ENCODE data around the gene SLC12A4. TPM values are rescaled to one million over a fixed set of nuclear protein-coding genes. Genes with fewer than 3 reads are reported as not detected.

SLC12A4 gene
- total and polyA plus RNA-seq, 2 of the 13 experiments (the other 11 are each of a cell fraction or from before 2014, with no cell fraction given) = 65.1 to 84.3 TPM

GRCh38 chr16:68009157-68009735, 40.8 kb upstream of the SLC12A4 start:
- no peak for FAIRE-seq
- DNase-seq (ENCODE audit: low spot score) = no peak
- Histone ChIP-seq H2AFZ (ENCODE audit: low read length) (no peak overlapping the region), H3K27me3 (ENCODE audit: control insufficient read depth in 1 of 2, insufficient read depth in 2 of 2, low read length in 2 of 2) (peaks cover 0 to 19% of the 10 kb centered on the region in 2 experiments; a peak in 3 of 5 replicates), H3K36me3 (replicated peaks in 1 of 2; ENCODE audit: control insufficient read depth in 1 of 2, insufficient read depth in 2 of 2, low read length in 2 of 2) (no peaks in the 10 kb centered on the region), H3K27ac (ENCODE audit: extremely low read length, insufficient read depth, low read length) (no peak overlapping the region), H3K79me2 (ENCODE audit: insufficient read depth, low read length) (no peaks in the 10 kb centered on the region), H3K9ac (ENCODE audit: insufficient read depth, low read depth, low read length) (no peak overlapping the region), H3K4me2 (ENCODE audit: low read depth, low read length) (no peak overlapping the region), H4K20me1 (ENCODE audit: insufficient read depth, low read length) (no peaks in the 10 kb centered on the region), H3K4me1 (ENCODE audit: insufficient read depth, low read length) (peaks cover 19% of the 10 kb centered on the region), H3K4me3 (replicated peaks in 1 of 3; ENCODE audit: insufficient read depth in 1 of 3, low read depth in 2 of 3, low read length in 3 of 3) (no peak overlapping the region), H3K9me3 (ENCODE audit: low read length) (no peaks in the 10 kb centered on the region)
- 57% methylated on average over 8 of the region's 9 CpGs for WGBS (ENCODE audit: low lambda C conversion rate)
- TF ChIP-seq ZBTB34 (CRISPR knock-in tag; IDR thresholded peaks at IDR 0.05) = no peak
- no peak for TF ChIP-seq ZNF775 (CRISPR knock-in tag; IDR thresholded peaks at IDR 0.05; ENCODE audit: borderline replicate concordance)
- no peak for TF ChIP-seq SNAPC4 (CRISPR knock-in tag; IDR thresholded peaks at IDR 0.05)
- TF ChIP-seq ZNF275 (CRISPR knock-in tag; IDR thresholded peaks at IDR 0.05; ENCODE audit: borderline replicate concordance) = no peak
- TF ChIP-seq FOXM1 (CRISPR knock-in tag; IDR thresholded peaks at IDR 0.05) = no peak
- no peak for TF ChIP-seq ZNF598 (CRISPR knock-in tag; IDR thresholded peaks at IDR 0.05; ENCODE audit: borderline replicate concordance)
- no peak for TF ChIP-seq ZNF251 (CRISPR knock-in tag; IDR thresholded peaks at IDR 0.05)
- no peak for TF ChIP-seq ZNF496 (CRISPR knock-in tag; IDR thresholded peaks at IDR 0.05; ENCODE audit: insufficient replicate concordance)
- no peak for TF ChIP-seq SP2 (CRISPR knock-in tag; IDR thresholded peaks at IDR 0.05)
- ChIA-PET CTCF (ENCODE audit: low intra/inter-chr PET ratio, low total read pairs) (no interaction called here), POLR2A (no interaction called here)
- in situ Hi-C loops (cut with HindIII; ENCODE audit: extremely low pct_ligation_motif_present, low pct_unique_long_range_greater_than_20kb) = no loop called here
- BruUV-seq (replicated peaks) = no TSS peak
- ATAC-seq = no peak
- intact Hi-C loops (cut with micrococcal nuclease; ENCODE audit: unreplicated experiment) = no loop called here
